ENCODE results near the gene ZDHHC12.

ZDHHC12 gene, protein sequence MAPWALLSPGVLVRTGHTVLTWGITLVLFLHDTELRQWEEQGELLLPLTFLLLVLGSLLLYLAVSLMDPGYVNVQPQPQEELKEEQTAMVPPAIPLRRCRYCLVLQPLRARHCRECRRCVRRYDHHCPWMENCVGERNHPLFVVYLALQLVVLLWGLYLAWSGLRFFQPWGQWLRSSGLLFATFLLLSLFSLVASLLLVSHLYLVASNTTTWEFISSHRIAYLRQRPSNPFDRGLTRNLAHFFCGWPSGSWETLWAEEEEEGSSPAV

DNA sequence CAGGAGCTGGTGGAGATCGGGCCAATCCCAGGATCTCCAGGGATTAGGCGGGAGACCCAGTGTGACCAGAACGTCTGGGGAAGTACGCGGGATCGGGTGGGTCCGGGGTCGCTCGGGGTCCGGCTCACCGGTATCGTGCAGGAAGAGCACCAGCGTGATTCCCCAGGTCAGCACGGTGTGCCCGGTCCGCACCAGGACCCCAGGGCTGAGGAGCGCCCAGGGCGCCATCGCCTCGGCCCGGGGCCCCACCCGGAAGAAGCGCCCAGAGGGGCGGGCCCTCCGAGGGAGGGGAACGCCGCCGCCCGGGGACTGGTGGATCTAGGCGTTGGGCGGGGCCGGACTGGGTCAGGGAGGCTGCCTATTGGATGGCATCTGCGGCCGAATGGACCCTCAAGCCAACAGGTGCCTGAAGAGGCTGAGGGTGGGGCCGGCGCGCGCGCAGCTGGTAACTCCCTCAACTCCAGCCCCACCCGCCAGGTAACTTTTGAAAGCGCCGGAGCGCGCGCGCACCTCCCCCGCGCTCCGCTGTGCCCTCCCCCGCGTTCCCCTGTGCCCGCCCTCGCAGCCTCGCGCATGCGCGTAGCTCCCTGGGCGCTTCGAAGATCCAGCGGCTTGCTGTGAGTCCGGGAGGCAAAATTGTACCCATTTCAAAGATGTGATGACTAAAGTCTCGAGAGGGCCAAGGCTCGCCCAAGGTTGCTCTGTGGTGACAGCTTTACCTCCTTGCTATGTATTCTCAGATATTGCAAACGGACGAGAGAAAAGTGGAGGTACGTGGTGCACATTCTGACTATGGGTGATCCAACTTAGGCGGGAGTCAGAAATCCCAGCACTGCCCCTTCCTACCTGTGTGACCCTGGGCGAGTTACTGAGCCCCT lies at the start of gene ZDHHC12:
TSS of gene ZDHHC12 (minus strand) at position 262 of the 878 bp plus-strand sequence. CDS start at position 228, 34 bp downstream.
- peak within 1 kb of the TSS; percentile 92 for H3K4me3 Mint-ChIP-seq
- peak; percentile 94 for DNase-seq
- TF ChIP-seq, protein P1, sequence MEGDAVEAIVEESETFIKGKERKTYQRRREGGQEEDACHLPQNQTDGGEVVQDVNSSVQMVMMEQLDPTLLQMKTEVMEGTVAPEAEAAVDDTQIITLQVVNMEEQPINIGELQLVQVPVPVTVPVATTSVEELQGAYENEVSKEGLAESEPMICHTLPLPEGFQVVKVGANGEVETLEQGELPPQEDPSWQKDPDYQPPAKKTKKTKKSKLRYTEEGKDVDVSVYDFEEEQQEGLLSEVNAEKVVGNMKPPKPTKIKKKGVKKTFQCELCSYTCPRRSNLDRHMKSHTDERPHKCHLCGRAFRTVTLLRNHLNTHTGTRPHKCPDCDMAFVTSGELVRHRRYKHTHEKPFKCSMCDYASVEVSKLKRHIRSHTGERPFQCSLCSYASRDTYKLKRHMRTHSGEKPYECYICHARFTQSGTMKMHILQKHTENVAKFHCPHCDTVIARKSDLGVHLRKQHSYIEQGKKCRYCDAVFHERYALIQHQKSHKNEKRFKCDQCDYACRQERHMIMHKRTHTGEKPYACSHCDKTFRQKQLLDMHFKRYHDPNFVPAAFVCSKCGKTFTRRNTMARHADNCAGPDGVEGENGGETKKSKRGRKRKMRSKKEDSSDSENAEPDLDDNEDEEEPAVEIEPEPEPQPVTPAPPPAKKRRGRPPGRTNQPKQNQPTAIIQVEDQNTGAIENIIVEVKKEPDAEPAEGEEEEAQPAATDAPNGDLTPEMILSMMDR (IDR thresholded peaks at IDR 0.05): no peak
- H3K9me3 Mint-ChIP-seq: no peaks in the 10 kb centered on the region
- H3K4me1 Mint-ChIP-seq: peaks cover 28% of the 10 kb centered on the region
- peak within 1 kb of the TSS; percentile 49 for H3K27ac Mint-ChIP-seq
- peaks cover 8% of the 10 kb centered on the region for H3K27me3 Mint-ChIP-seq (ENCODE audit: low read depth, poor library complexity)
- H3K36me3 Mint-ChIP-seq (ENCODE audit: low read depth): no peaks in the 10 kb centered on the region

DNA sequence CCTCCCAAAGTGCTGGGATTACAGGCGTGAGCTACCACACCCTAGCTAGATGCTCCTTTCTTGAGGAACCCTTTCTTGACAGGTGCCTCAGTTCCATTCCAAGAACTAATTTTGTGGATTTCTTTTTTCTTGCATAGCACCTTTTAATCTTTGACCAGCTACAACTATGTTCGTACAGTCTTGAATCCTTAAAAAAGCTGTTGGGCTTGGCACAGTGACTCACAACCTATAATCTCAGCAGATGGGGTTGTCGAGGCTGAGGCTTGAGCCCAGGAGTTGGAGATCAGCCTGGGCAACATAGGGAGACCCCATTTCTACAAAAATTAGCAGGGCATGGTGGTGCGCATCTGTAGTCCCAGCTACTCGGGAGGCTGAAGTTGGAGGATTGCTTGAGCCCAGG lies 49.1 kb upstream of the ZDHHC12 start:
- peak overlapping the region; percentile 45 for H3K27ac Mint-ChIP-seq
- H3K4me3 Mint-ChIP-seq: peak overlapping the region; percentile 98

DNA sequence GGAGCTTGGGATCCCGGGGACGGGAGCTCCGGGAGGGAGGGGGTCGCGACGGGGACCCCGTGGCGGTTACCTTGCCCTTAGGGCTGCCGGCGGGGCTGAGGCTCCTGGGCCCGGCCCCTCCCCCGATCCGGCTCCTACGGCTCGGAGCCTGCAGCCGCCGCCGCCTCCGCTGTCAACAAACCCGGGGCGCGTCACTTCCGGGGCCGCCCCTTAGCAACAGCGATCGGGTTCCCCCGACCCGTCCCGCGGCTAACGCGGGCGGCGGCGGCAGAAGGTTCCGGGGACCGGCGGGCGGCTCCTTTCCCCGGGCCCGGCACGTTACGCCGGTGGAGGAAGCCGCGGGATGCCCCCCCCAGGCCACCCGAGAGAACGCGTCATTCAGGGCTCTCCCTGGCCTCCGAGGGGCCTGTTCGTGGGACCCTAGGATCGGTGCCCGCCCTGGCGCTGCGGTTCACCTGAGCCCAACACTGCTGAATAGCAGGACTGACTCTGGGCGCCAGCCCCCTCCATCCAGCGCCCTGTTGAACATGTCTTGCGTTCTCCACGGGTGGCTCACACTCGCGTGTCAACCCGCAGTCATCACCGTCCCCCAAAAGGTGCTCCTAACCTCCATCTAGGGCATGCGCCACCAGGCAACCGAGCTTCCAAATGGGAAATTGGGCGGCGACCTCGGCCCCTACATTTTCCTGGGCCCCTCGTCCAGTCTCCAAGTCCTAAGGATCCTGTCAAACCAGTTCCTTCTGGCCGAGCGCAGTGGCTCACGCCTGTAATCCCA lies 48.0 kb upstream of the ZDHHC12 start, which contains the start of gene ZER1:
TSS of gene ZER1 (minus strand) at position 183 of the 775 bp plus-strand sequence. CDS start 16,362 bp downstream, outside the sequence.
- Mint-ChIP-seq H3K4me1 (peaks cover 13% of the 10 kb centered on the region), H3K36me3 (ENCODE audit: low read depth) (no peaks in the 10 kb centered on the region), H3K9me3 (peaks cover 16% of the 10 kb centered on the region), H3K4me3 (peak within 1 kb of the TSS; percentile 98), H3K27ac (peak within 1 kb of the TSS; percentile 98), H3K27me3 (ENCODE audit: low read depth, poor library complexity) (no peaks in the 10 kb centered on the region)
- peak; percentile 96 for DNase-seq
- TF ChIP-seq, protein P1 (IDR thresholded peaks at IDR 0.05): no peak

More for the DNA sequence above, 49.1 kb upstream of the ZDHHC12 start:
- H3K27me3 Mint-ChIP-seq (ENCODE audit: low read depth, poor library complexity): peaks cover 2% of the 10 kb centered on the region
- peaks cover 13% of the 10 kb centered on the region for H3K4me1 Mint-ChIP-seq
- no peaks in the 10 kb centered on the region for H3K36me3 Mint-ChIP-seq (ENCODE audit: low read depth)
- H3K9me3 Mint-ChIP-seq: peaks cover 21% of the 10 kb centered on the region
- TF ChIP-seq, protein P1 (IDR thresholded peaks at IDR 0.05): no peak
- DNase-seq: no peak

DNA sequence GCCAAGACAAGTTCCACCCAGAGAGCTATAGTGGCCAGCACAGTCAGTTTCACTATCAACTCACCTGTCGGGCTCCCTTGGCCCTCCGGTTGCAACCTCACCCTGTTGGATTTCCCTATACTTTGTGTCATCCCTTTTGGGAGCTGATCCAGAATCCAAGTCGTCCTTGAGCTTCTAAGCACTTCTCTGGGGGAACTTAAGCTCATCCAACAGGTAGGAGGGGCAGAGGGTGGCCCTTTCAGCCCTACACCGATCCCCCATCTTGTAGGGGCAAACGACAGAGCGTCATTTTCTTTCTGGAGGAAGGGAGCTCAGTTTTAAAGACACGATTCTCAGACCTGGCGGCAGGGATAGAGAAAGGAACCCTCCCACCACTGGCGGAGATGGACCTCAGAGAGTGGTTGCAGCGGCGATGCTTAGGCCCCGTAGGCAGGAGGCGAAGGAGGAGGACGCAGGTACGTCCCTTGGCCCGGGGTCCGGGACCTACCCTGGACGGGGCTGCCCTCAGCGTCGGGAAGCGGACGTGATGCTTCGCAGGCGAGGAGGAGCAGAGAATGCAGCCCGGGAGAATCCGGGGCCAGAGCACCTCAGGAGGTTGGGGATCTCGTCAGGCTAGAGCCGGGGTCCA lies 47.3 kb upstream of the ZDHHC12 start:
- Mint-ChIP-seq H3K27ac (peak overlapping the region; percentile 98), H3K4me3 (peak overlapping the region; percentile 98), H3K4me1 (peaks cover 13% of the 10 kb centered on the region), H3K36me3 (ENCODE audit: low read depth) (no peaks in the 10 kb centered on the region), H3K27me3 (ENCODE audit: low read depth, poor library complexity) (no peaks in the 10 kb centered on the region), H3K9me3 (peaks cover 15% of the 10 kb centered on the region)
- TF ChIP-seq, protein P1 (IDR thresholded peaks at IDR 0.05): no peak
- no peak for DNase-seq

DNA sequence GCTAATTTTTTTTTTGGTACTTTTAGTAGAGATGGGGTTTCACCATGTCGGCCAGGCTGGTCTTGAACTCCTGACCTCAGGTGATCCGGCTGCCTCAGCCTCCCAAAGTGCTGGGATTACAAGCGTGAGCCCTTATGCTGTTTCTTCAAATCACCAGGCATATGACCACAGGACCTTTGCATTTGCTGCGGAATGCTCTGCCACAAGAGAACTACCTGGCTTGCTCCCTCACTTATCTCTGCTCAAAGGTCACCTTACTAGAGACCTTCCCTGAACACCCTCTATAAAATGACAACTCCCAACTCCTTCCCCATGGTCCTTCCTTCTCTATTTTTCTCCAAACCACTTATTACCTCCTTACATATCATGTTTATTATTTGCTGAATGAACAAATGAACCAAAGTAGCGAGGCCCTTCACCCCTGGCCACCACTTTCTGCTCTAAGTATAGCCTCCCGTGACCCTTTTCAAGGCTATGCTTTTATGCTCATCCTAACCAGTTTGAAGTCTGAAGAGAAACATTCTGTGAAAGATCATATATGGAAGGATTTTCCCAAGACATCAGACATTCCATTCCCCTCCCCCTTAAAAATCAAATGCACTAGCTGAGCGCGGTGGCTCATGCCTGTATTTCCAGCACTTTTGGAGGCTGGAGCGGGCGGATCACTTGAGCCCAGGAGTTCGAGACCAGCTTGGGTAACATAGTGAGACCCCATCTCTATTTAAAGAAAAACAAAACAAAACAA lies 46.5 kb upstream of the ZDHHC12 start:
- Mint-ChIP-seq H3K27me3 (ENCODE audit: low read depth, poor library complexity) (no peaks in the 10 kb centered on the region), H3K9me3 (peaks cover 8% of the 10 kb centered on the region), H3K36me3 (ENCODE audit: low read depth) (peaks cover 2% of the 10 kb centered on the region), H3K27ac (peak overlapping the region; percentile 98), H3K4me1 (peaks cover 13% of the 10 kb centered on the region), H3K4me3 (peak overlapping the region; percentile 98)
- DNase-seq: no peak
- TF ChIP-seq, protein P1 (IDR thresholded peaks at IDR 0.05): no peak
